ENCODE measurements around the gene ASTN2. TPM values are rescaled to one million over a fixed set of nuclear protein-coding genes. Genes with fewer than 3 reads are reported as not detected.

Gene ASTN2
- total and polyA plus RNA-seq, 10 of the 15 experiments (the other 5 are each of a cell fraction or from before 2014, with no cell fraction given), result 1.4 to 15.7 (median 7.0) TPM

DNA sequence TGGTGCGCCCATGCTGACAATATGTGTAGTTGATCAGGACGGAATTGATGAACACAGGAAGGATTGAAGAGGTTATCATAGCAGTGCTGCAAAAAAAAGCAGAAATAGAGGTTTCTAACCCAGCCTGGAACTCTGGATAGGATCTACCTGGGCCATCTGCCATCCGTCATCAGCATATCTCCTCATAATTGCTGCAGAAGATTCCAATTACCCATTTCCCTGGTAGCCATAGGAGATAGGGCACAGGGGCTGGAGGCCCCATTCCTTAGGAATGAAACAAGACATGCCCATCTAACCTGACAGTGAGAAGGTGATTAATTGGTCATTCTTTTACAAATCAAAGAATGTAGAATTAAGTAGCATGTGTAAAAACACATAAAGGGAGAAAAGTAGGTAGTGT, 788.1 kb downstream of the ASTN2 start:
- no peaks in the 10 kb centered on the region for H3K4me1 ChIP-seq (ENCODE audit: control insufficient read depth, insufficient read depth, low read length)
- whole genome bisulfite sequencing (ENCODE audit: insufficient coverage, insufficient replicate concordance, low lambda C conversion rate, missing lambda C conversion rate), result 65% methylated on average over 3 of the region's 3 CpGs
- no peak for DNase-seq (ENCODE audit: low read depth, low spot score)
- TF ChIP-seq, protein P1, sequence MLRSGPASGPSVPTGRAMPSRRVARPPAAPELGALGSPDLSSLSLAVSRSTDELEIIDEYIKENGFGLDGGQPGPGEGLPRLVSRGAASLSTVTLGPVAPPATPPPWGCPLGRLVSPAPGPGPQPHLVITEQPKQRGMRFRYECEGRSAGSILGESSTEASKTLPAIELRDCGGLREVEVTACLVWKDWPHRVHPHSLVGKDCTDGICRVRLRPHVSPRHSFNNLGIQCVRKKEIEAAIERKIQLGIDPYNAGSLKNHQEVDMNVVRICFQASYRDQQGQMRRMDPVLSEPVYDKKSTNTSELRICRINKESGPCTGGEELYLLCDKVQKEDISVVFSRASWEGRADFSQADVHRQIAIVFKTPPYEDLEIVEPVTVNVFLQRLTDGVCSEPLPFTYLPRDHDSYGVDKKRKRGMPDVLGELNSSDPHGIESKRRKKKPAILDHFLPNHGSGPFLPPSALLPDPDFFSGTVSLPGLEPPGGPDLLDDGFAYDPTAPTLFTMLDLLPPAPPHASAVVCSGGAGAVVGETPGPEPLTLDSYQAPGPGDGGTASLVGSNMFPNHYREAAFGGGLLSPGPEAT (IDR thresholded peaks at IDR 0.05; ENCODE audit: low read depth), result no peak
- no peaks in the 10 kb centered on the region for H3K27me3 ChIP-seq (replicated peaks in 1 of 2; ENCODE audit: control insufficient read depth in 2 of 2, insufficient read depth in 2 of 2, low read length in 1 of 2)
- ChIA-PET SMC1A (ENCODE audit: uncharacterized antibody, unreplicated experiment) (no interaction called here), RAD21 (ENCODE audit: unreplicated experiment) (no interaction called here), POLR2A (no interaction called here), CTCF (no interaction called here)
- no peak overlapping the region for H2AFZ ChIP-seq (ENCODE audit: control insufficient read depth, low read depth, low read length)
- ATAC-seq, result no peak
- H3K9ac ChIP-seq (ENCODE audit: control insufficient read depth, insufficient read depth, low read length), result no peak overlapping the region
- no peaks in the 10 kb centered on the region for H3K36me3 ChIP-seq (ENCODE audit: control insufficient read depth in 2 of 2, insufficient read depth in 2 of 2, low read length in 1 of 2)
- no peaks in the 10 kb centered on the region for H3K9me3 ChIP-seq (replicated peaks; ENCODE audit: control insufficient read depth, insufficient read depth, low read length)
- no peaks in the 10 kb centered on the region for H3K79me2 ChIP-seq (ENCODE audit: control insufficient read depth, insufficient read depth, low read length)
- intact Hi-C loops (cut with micrococcal nuclease; ENCODE audit: unreplicated experiment) (no loop called here), in situ Hi-C loops (cut with MboI) (no loop called here)
- BruUV-seq (replicated peaks), result no TSS peak
- no peak overlapping the region for H3K4me2 ChIP-seq (ENCODE audit: control insufficient read depth, insufficient read depth)
- H3K27ac ChIP-seq (ENCODE audit: control insufficient read depth, insufficient read depth), result no peak overlapping the region
- no peaks in the 10 kb centered on the region for H4K20me1 ChIP-seq (ENCODE audit: control insufficient read depth, insufficient read depth)
- H3K4me3 ChIP-seq, result no peak overlapping the region
- FAIRE-seq, result no peak

DNA sequence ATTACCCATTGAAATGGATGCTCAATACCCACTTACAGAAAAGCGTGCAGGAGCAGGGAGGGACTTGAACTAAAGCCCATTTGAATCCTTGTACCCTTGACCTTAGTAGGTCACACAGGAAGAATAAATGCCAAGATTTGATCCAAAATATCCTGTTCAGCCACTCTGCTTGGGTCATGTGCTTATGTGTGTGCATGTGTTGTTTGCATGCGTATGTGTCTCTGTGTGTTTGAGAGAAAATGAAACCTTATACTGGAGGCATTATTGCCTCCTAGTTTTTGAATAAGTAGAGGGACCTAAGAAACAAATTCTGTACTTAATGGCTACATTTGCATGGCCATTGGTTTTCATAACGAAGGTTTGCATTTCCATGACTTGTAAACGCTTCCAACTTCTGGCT, 791.1 kb downstream of the ASTN2 start:
- no peaks in the 10 kb centered on the region for H3K79me2 ChIP-seq (ENCODE audit: control insufficient read depth, insufficient read depth, low read length)
- intact Hi-C loops (cut with micrococcal nuclease; ENCODE audit: unreplicated experiment), result no loop called here
- no peak overlapping the region for H3K4me2 ChIP-seq (ENCODE audit: control insufficient read depth, insufficient read depth)
- ChIA-PET SMC1A (ENCODE audit: uncharacterized antibody, unreplicated experiment) (interaction anchor here (0.6 kb wide), 1 partner anchor 1479 kb away, joined by 3 read pairs; no protein-coding TSS in a partner anchor), CTCF (no interaction called here), POLR2A (no interaction called here), RAD21 (ENCODE audit: unreplicated experiment) (no interaction called here)
- H3K4me1 ChIP-seq (ENCODE audit: control insufficient read depth, insufficient read depth, low read length), result no peaks in the 10 kb centered on the region
- H3K27me3 ChIP-seq (replicated peaks in 1 of 2; ENCODE audit: control insufficient read depth in 2 of 2, insufficient read depth in 2 of 2, low read length in 1 of 2), result no peaks in the 10 kb centered on the region
- no peaks in the 10 kb centered on the region for H3K36me3 ChIP-seq (ENCODE audit: control insufficient read depth in 2 of 2, insufficient read depth in 2 of 2, low read length in 1 of 2)
- no peaks in the 10 kb centered on the region for H3K9me3 ChIP-seq (replicated peaks; ENCODE audit: control insufficient read depth, insufficient read depth, low read length)
- in situ Hi-C loops (cut with MboI), result no loop called here
- no peaks in the 10 kb centered on the region for H4K20me1 ChIP-seq (ENCODE audit: control insufficient read depth, insufficient read depth)
- BruUV-seq (replicated peaks), result no TSS peak
- ATAC-seq (no peak), DNase-seq (ENCODE audit: low read depth, low spot score) (no peak), FAIRE-seq (no peak)
- H2AFZ ChIP-seq (ENCODE audit: control insufficient read depth, low read depth, low read length), result no peak overlapping the region
- TF ChIP-seq, protein P1 (IDR thresholded peaks at IDR 0.05; ENCODE audit: low read depth), result no peak
- no peak overlapping the region for H3K27ac ChIP-seq (ENCODE audit: control insufficient read depth, insufficient read depth)
- no peak overlapping the region for H3K4me3 ChIP-seq
- H3K9ac ChIP-seq (ENCODE audit: control insufficient read depth, insufficient read depth, low read length), result no peak overlapping the region
- WGBS (ENCODE audit: insufficient coverage, insufficient replicate concordance, low lambda C conversion rate, missing lambda C conversion rate), result 73% methylated on average over 4 of the region's 4 CpGs
